ENCODE results near the gene CRB1.
"Not testable (repeated sequence)": the region's sequence is repeated elsewhere in the genome, so short reads cannot be mapped to it uniquely, and the experiment has no call there.

Gene CRB1

GRCh38 chr1:197402189-197402588 lies 134.1 kb downstream of the CRB1 start:
- no peak for DNase-seq

DNA sequence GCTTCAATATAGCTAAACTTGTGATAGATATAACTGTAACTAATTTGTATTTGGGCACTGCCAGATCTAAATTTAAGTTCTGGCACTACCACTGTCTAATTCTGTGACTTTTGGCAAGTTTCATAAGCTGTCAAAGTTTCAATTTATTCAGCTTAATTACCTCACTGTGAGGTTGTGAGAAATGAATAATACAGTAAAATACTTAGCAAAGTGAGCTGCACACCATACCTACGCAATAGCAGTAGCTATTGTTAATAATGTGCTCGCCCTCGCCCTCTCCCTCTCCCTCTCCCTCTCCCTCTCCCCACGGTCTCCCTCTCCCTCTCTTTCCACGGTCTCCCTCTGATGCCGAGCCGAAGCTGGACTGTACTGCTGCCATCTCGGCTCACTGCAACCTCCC lies 136.7 kb downstream of the CRB1 start:
- not testable (repeated sequence) for DNase-seq

DNA sequence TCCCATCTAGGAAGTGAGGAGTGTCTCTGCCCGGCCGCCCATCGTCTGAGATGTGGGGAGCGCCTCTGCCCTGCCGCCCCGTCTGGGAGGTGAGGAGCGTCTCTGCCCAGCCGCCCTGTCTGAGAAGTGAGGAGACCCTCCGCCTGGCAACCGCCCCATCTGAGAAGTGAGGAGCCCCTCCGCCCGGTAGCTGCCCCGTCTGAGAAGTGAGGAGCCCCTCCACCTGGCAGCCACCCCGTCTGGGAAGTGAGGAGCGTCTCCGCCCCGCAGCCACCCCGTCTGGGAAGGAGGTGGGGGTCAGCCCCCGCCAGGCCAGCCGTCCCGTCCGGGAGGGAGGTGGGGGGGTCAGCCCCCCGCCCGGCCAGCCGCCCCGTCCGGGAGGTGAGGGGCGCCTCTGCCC lies 137.6 kb downstream of the CRB1 start:
- DNase-seq: not testable (repeated sequence)

GRCh38 chr1:197413564-197413963 lies 145.5 kb downstream of the CRB1 start:
- DNase-seq: no peak

DNA sequence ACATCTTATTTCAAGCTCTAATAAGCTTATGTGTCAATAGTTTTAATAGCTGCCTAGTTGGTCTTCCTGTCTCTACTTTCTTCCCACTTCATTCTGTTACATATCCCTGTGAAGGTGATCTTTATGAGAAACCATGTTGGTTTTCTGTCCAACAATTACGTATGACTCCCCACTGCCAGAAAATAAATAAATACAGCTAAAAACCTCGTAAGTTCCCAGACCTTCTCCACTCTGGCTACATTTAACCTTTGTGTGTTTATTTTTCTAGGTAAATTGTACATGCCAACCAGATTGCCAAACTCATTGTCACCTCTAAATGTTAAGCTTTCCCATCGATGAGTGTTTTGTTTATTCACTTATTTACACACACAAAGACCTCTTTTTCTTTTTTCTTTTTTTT lies 147.2 kb downstream of the CRB1 start:
- DNase-seq: no peak

GRCh38 chr1:197418693-197419092 lies 150.6 kb downstream of the CRB1 start:
- DNase-seq: no peak

GRCh38 chr1:197422993-197423392 lies 154.9 kb downstream of the CRB1 start:
- DNase-seq: no peak

DNA sequence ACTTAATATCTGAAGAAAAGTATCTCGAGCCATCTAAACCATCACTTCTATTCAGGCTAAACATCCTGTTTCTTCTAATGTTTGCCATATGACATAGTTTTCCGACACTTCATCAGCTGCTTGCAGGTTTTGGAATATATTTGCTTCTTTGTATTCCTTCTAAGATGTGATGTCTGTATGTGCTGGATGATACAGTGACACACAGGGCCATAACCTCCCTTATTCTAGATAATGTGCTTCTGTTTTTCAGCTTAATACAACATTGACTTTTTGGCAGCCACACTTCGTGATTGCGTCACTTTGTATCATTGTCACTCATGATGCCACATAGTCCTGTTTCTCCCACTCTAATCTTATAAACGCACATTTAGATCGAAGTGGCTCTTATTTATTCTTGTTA lies 156.3 kb downstream of the CRB1 start:
- DNase-seq: no peak

DNA sequence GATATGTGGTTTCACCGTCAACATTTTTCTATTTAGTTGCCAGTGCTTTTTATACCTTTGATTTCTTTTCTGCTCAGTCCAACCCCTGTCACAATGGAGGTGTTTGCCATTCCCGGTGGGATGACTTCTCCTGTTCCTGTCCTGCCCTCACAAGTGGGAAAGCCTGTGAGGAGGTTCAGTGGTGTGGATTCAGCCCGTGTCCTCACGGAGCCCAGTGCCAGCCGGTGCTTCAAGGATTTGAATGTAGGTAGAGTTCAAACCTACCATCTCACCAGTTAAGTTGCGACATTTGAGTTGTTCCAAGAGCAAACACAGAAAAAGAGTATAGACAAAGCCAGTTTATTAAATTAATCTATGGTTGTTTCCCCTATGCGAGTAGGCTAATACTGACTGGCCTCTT lies 161.3 kb downstream of the CRB1 start:
- DNase-seq: no peak

DNA sequence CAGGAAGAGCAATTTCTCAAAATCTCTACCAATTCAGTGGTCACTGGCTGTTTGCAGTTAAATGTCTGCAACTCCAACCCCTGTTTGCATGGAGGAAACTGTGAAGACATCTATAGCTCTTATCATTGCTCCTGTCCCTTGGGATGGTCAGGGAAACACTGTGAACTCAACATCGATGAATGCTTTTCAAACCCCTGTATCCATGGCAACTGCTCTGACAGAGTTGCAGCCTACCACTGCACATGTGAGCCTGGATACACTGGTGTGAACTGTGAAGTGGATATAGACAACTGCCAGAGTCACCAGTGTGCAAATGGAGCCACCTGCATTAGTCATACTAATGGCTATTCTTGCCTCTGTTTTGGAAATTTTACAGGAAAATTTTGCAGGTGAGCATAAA lies 167.2 kb downstream of the CRB1 start:
- no peak for DNase-seq

DNA sequence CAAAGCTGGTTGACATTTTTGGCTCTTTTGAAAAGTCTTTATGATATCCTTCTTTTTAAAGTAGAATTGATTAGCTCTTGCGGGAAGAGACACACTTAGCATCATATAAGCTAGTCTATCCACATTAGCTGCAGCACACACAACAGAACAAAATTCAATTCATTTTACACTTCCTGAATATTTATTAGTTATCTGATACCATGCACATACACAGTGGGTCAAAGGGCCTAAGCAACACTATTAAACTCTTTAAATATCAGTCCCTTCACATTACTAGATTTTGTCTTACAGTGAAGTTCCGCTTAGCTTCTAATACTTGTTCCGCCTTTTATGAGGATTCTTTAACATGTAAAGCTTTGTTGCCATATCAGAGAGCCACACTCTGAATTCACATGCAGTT lies 169.5 kb downstream of the CRB1 start:
- no peak for DNase-seq

GRCh38 chr1:197438010-197438790 lies 170.1 kb downstream of the CRB1 start:
- no peak for DNase-seq

DNA sequence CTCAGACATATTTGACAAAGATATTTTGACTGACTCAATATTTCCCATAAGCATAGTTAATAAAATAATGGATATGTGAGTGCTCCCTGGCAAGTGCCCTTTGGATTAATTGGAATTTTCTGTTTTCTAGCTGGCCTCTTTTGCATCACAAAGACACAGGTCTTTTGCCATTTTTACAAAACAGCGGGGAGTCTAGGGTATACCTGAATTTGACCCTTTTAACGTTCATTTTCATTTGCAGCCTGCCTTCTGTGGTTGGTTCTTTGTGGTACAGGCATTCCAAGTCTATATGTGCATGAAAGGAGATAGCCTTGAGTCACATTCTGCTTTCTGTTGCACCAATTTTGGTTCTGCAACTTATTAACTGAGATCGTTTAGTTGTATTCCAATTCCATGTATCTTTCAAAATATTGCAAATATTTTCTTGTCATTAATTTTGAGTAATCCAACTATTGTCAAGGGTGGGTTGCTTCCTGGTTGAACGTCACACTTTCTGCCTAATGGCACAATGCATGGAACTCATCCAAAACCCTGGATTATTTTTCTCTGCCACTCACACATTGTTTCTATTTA lies 171.7 kb downstream of the CRB1 start:
- no peak for DNase-seq

DNA sequence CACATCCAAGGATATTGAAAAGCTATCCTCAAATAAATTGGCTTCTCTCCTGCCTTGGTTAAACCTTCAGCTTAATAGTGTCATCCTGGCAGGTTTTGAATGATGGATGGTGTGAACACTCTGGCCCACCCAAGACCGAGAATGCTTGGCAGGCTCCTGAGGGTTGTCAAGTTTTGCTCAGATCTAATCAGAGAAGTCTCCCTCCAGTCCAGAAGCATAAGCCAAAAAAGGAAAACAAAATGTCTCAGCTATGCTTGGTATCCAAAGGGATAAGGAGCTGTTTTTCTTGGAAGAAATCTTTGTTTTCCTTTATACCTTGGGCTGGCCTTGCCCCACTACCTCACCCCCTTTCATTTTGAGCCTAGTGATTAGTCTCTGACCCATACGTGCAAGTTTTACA lies 172.7 kb downstream of the CRB1 start:
- DNase-seq: no peak

- DNase-seq: no peak
These were observed 174.0 kb downstream of the CRB1 start for GRCh38 chr1:197441999-197442414.

- no peak for DNase-seq
These were observed 176.7 kb downstream of the CRB1 start for GRCh38 chr1:197444755-197445154.

GRCh38 chr1:197448121-197448779 lies 180.2 kb downstream of the CRB1 start:
- DNase-seq: no peak

GRCh38 chr1:197451381-197451780 lies 183.3 kb downstream of the CRB1 start:
- no peak for DNase-seq

- no peak for DNase-seq
These were observed 185.5 kb downstream of the CRB1 start for GRCh38 chr1:197453376-197454058.

DNA sequence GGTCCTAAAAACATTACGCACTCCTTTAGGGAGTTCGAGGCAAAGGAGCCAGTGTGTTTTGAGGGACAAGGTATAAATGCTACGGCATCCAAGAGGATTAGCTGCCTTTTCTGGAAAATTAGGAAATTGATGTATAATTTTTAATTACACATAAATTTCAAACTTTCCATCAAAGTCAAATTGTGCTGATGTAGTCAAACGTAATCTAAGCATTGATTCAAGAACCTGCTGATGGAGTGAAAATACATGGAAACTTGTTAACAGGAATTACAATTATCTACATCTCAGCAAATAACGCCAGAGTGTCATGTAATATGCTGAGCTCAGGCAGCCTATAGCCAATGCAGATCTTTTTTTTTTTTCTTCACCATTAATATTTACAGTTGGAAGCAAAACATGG lies 194.5 kb downstream of the CRB1 start:
- no peak for DNase-seq

DNA sequence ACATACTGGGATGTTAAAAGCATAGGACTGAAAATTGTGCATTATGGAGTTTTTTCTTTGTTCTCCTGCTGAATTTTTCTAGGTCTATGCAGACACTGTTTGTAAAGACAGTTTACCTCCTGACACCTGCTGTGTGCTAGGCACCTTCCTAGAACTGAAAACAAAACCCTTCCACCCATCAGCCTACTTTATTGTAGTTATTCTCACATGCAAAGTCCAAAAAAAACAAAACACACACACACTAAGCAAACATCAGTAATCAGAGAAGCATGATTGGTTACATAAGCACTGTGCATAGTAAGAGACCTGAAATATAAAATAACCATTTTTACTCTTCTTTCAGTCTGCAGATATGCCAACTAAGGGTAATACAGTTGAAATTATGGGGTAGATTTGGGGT lies 195.1 kb downstream of the CRB1 start:
- peak; percentile 68 for DNase-seq

DNA sequence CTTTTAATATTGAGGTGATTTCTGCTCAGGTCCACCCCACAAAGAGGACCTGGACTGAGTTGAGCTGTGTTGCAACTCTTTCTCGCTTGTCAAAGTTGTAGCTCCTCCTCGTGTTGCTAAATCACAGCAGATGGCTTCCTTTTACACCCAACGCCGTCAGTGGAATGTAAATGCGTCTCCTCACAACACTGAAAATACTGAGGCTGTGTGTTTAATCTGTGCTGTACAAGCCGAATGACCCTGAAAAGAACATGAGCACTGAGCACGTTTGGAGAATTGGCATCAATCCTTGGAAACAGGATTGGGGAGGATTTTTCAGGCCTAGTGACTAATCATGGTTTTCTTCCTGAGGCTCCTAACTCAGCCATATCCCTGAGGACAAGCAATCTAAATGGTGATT lies 196.0 kb downstream of the CRB1 start:
- peak; percentile 24 for DNase-seq

- peak; percentile 54 for DNase-seq
These were observed 197.7 kb downstream of the CRB1 start for GRCh38 chr1:197465528-197466327.
